GM12878 (cell line): Measurements from ENCODE around the gene SPDL1. TPM values are rescaled to one million over a fixed set of nuclear protein-coding genes. Genes with fewer than 3 reads are reported as not detected.

Experiments used
- ATAC-seq: fragments of 200-7000 bp; cut with Tn5 transposase; 3 replicates; pipeline ENCODE4 v1.9.1; 2020; ENCODE audit warnings: mild to moderate bottlenecking, moderate library complexity
- BruUV-seq: library from RNA; stranded (reverse); fragments of 400-500 nt; replicated peaks from 2 replicates; lab custom pipeline; 2021; lab: Mats Ljungman, UMichigan
- CTCF ChIA-PET: fragments of 300-600 bp; sonication (Branson Sonifier 250); formaldehyde crosslinking; extraction: SDS; loops from one replicate; lab custom pipeline; 2021; ENCODE audit warnings: inconsistent platforms; lab: Yijun Ruan, JAX
- POLR2A ChIA-PET: fragments of 350-600 bp; formaldehyde crosslinking; extraction: SDS; loops from one replicate; lab custom pipeline; 2021; ENCODE audit warnings: inconsistent platforms; lab: Charles Lee
- RAD21 ChIA-PET: fragments of 300-600 bp; sonication (Branson Sonifier 250); formaldehyde crosslinking; loops from one replicate; lab custom pipeline; 2023; ENCODE audit warnings: antibody characterized with exemption; ENCODE audit not compliant: unreplicated experiment; lab: Charles Lee
- SMC1A ChIA-PET: fragments of 300-600 bp; sonication (Branson Sonifier 250); formaldehyde crosslinking; loops from one replicate; lab custom pipeline; 2023; ENCODE audit not compliant: unreplicated experiment, uncharacterized antibody; lab: Charles Lee
- DNase-seq: peaks from one replicate; pipeline ENCODE4 v3.0.0-alpha.2; 2011; ENCODE audit warnings: low read depth, low spot score
- FAIRE-seq: peaks from 3 replicates; lab custom pipeline; 2011; peaks lifted over from hg19 to GRCh38; lab: Jason Lieb, UNC
- H2AFZ ChIP-seq: 2 replicates; pipeline ENCODE4 v1.6.0; 2011; ENCODE audit warnings: low read depth, low read length, control low read depth; ENCODE audit not compliant: control insufficient read depth
- H3K27ac ChIP-seq: 2 replicates; pipeline ENCODE4 v1.5.1; 2011; ENCODE audit warnings: control low read depth; ENCODE audit not compliant: control insufficient read depth, insufficient read depth
- H3K27me3 ChIP-seq, 2 experiments: replicated peaks in 1 of 2; 2 replicates each; pipeline versions ENCODE4 v1.6.0 to v1.6.1; 2011; ENCODE audit warnings: low read length in 1 of 2; ENCODE audit not compliant: control insufficient read depth in 2 of 2, insufficient read depth in 2 of 2
- H3K36me3 ChIP-seq, 2 experiments: 2 replicates each; pipeline ENCODE4 v1.5.1; 2011; ENCODE audit warnings: low read length in 1 of 2; ENCODE audit not compliant: control insufficient read depth in 2 of 2, insufficient read depth in 2 of 2
- H3K4me1 ChIP-seq: 2 replicates; pipeline ENCODE4 v1.6.1; 2011; ENCODE audit warnings: mild to moderate bottlenecking, low read length, moderate library complexity, mixed read lengths; ENCODE audit not compliant: control insufficient read depth, insufficient read depth
- H3K4me2 ChIP-seq: 2 replicates; pipeline ENCODE4 v1.6.0; 2011; ENCODE audit warnings: control low read depth; ENCODE audit not compliant: control insufficient read depth, insufficient read depth
- H3K4me3 ChIP-seq: fragments of 200-600 bp; sonication (generic); 2 replicates; pipeline ENCODE4 v1.5.1; 2016
- H3K79me2 ChIP-seq: 2 replicates; pipeline ENCODE4 v1.6.0; 2011; ENCODE audit warnings: low read length; ENCODE audit not compliant: control insufficient read depth, insufficient read depth
- H3K9ac ChIP-seq: 2 replicates; pipeline ENCODE4 v1.8.0; 2011; ENCODE audit warnings: low read length, control low read depth, mixed read lengths; ENCODE audit not compliant: control insufficient read depth, insufficient read depth
- H3K9me3 ChIP-seq: replicated peaks from 3 replicates; pipeline ENCODE4 v1.5.1; 2011; ENCODE audit warnings: mild to moderate bottlenecking, low read length; ENCODE audit not compliant: control insufficient read depth, insufficient read depth
- H4K20me1 ChIP-seq: 2 replicates; pipeline ENCODE4 v1.6.0; 2011; ENCODE audit not compliant: control insufficient read depth, insufficient read depth
- CBX5 ChIP-seq: sonication (generic); IDR thresholded peaks from 2 replicates; pipeline ENCODE4 v1.6.1; 2016; ENCODE audit warnings: low read depth, moderate library complexity, mild to moderate bottlenecking, inconsistent platforms
- E2F8 ChIP-seq: fragments of 450-650 bp; IDR thresholded peaks from 2 replicates; pipeline ENCODE4 v1.6.1; 2018; ENCODE audit warnings: mild to moderate bottlenecking, low read depth, moderate library complexity; ENCODE audit not compliant: partially characterized antibody
- EGR1 ChIP-seq, 2 experiments: IDR thresholded peaks; 1 replicate in 1 of 2; 2 replicates in 1 of 2; pipeline ENCODE4 v1.6.1; 2011 to 2012; ENCODE audit warnings: low read depth in 2 of 2, low read length in 2 of 2, borderline replicate concordance in 1 of 2, mild to moderate bottlenecking in 1 of 2, moderate library complexity in 1 of 2
- MEF2B ChIP-seq: fragments of 450-650 bp; IDR thresholded peaks from 2 replicates; pipeline ENCODE4 v1.6.1; 2018; ENCODE audit warnings: mild to moderate bottlenecking, moderate library complexity; ENCODE audit not compliant: partially characterized antibody, poor library complexity, severe bottlenecking
- MTA3 ChIP-seq: IDR thresholded peaks from 2 replicates; pipeline ENCODE4 v1.6.1; 2012; ENCODE audit warnings: low read length, inconsistent platforms, borderline replicate concordance
- SMAD1 ChIP-seq: fragments of 450-650 bp; IDR thresholded peaks from 2 replicates; pipeline ENCODE4 v1.6.1; 2018; ENCODE audit warnings: mild to moderate bottlenecking, low read depth; ENCODE audit not compliant: partially characterized antibody
- ZNF384 ChIP-seq: IDR thresholded peaks from 2 replicates; pipeline ENCODE4 v1.6.1; 2012; ENCODE audit warnings: low read depth, mild to moderate bottlenecking, low read length, improper control_type of control experiment, borderline replicate concordance
- WGBS: methylation state at CpG from one replicate; pipeline ENCODE4 v1.1.6; 2016; ENCODE audit warnings: low lambda C conversion rate; ENCODE audit not compliant: insufficient replicate concordance, insufficient coverage; ENCODE audit errors: missing lambda C conversion rate; 5-methylcytosine and 5-hydroxymethylcytosine counted together
- in situ Hi-C: fragments of 300-500 bp; cut with MboI; formaldehyde crosslinking; loops from 9 replicates; pipeline ENCODE4 v1.14.3; 2018; ENCODE audit warnings: mixed read lengths
- intact Hi-C: fragments of 100-400 bp; cut with micrococcal nuclease; formaldehyde crosslinking; loops from one replicate; pipeline ENCODE4 v1.14.2; 2022; ENCODE audit not compliant: unreplicated experiment
- polyA plus RNA-seq, 11 experiments: library from polyadenylated mRNA; depleted of rRNA in 4 of 11; unstranded in 6 of 11; stranded (reverse) in 5 of 11; fragments of >200 nt; fragmentation: Nextera tagmentation in 4 of 11; fragmentation: Illumina TruSeq in 1 of 11; extraction: Ambion mirVana in 4 of 11; extraction: Trizol in 1 of 11; gene quantifications; 1 replicate in 1 of 11; 2 replicates in 10 of 11; pipeline versions ENCODE4 v1.2.1 to v1.2.3, GENCODE V29; 2011 to 2016; ENCODE audit warnings: inconsistent platforms in 2 of 11, missing spikeins in 2 of 11, low read depth in 1 of 11
- total RNA-seq, 4 experiments: library from RNA; depleted of rRNA in 3 of 4; stranded (reverse); fragments of >200 nt in 3 of 4; fragmentation: Illumina TruSeq in 1 of 4; extraction: Trizol in 1 of 4; gene quantifications; 2 replicates each; pipeline versions ENCODE4 v1.2.1 to v1.2.3, GENCODE V29; 2013 to 2021
- TF ChIP-seq, protein P1 (sequence below): fragments of 150-350 bp; IDR thresholded peaks from 2 replicates; pipeline ENCODE4 v1.6.1; 2014; ENCODE audit warnings: mild to moderate bottlenecking, low read depth, low read length
- TF ChIP-seq, protein P2 (sequence below): IDR thresholded peaks from 2 replicates; pipeline ENCODE4 v1.6.1; 2012; ENCODE audit warnings: low read depth, low read length, improper control_type of control experiment

Gene SPDL1
- total and polyA plus RNA-seq, 10 of the 15 experiments (the other 5 are each of a cell fraction or from before 2014, with no cell fraction given) = 34.2 to 69.9 (median 46.0) TPM

DNA sequence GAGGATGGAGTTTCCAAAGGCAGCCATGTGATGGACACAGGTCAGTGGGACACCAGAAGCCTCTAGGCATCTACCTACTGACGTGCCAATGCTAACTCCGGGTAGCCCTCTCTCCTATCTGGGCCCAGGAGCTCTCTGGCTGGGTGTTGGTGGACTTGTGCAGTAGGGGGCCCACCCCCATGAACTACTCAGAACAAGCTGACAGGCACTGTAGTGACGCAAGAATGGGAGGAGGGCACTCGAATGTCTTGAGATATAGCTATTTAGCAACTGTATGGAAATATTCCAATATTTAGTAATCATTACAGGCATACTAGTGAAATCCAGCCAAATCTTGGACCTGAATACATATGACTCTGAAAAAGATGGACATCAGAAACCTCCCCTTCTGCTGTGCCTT is 47.8 kb downstream of the SPDL1 start:
- POLR2A ChIA-PET = interaction anchor here (0.5 to 0.6 kb wide), 2 partner anchors 23 to 418 kb away, joined by 3 read pairs; no protein-coding TSS in a partner anchor
- 0 out of 2 replicates have a peak, but pooled peaks cover 2% of the 10 kb centered on the region for H3K4me1 ChIP-seq
- DNase-seq = no peak
- TF ChIP-seq, protein P1, sequence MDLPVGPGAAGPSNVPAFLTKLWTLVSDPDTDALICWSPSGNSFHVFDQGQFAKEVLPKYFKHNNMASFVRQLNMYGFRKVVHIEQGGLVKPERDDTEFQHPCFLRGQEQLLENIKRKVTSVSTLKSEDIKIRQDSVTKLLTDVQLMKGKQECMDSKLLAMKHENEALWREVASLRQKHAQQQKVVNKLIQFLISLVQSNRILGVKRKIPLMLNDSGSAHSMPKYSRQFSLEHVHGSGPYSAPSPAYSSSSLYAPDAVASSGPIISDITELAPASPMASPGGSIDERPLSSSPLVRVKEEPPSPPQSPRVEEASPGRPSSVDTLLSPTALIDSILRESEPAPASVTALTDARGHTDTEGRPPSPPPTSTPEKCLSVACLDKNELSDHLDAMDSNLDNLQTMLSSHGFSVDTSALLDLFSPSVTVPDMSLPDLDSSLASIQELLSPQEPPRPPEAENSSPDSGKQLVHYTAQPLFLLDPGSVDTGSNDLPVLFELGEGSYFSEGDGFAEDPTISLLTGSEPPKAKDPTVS = no peak
- TF ChIP-seq EGR1 (IDR thresholded peaks at IDR 0.05; ENCODE audit: borderline replicate concordance in 1 of 2, low read depth in 2 of 2, low read length in 2 of 2) (no peak), SMAD1 (no peak)
- TF ChIP-seq, all 136 proteins: peak for 0
- Histone ChIP-seq H3K9me3 (no peaks in the 10 kb centered on the region; the same call in 2 of the 3 replicates), H3K4me3 (no peak overlapping the region), H4K20me1 (no peaks in the 10 kb centered on the region), H3K36me3 (no peaks in the 10 kb centered on the region), H3K9ac (no peak overlapping the region), H3K79me2 (no peaks in the 10 kb centered on the region), H3K4me2 (no peak overlapping the region), H3K27me3 (no peaks in the 10 kb centered on the region), H2AFZ (no peak overlapping the region), H3K27ac (no peak overlapping the region)
- in situ Hi-C loops (no loop called here), intact Hi-C loops (no loop called here)
- no TSS peak for BruUV-seq
- 58% methylated on average over 4 of the region's 4 CpGs for WGBS
- ChIA-PET CTCF (interaction anchor here (1.1 kb wide), 2 partner anchors 49 to 349 kb away, joined by 3 to 4 read pairs; partner anchors contain the start of gene INSYN2B), RAD21 (no interaction called here), SMC1A (interaction anchor here (0.7 to 0.9 kb wide), 2 partner anchors 22 to 40 kb away, joined by 3 read pairs; no protein-coding TSS in a partner anchor)
- no peak for FAIRE-seq
- ATAC-seq = no peak

GRCh38 chr5:169632946-169633345 is 49.4 kb downstream of the SPDL1 start:
- Histone ChIP-seq H4K20me1 (no peaks in the 10 kb centered on the region), H3K36me3 (no peaks in the 10 kb centered on the region), H3K4me3 (no peak overlapping the region), H3K4me2 (no peak overlapping the region), H3K27me3 (no peaks in the 10 kb centered on the region), H2AFZ (no peak overlapping the region), H3K4me1 (peaks cover 7% of the 10 kb centered on the region; the same call in 1 of the 2 replicates), H3K79me2 (peaks cover 14% of the 10 kb centered on the region), H3K27ac (no peak overlapping the region), H3K9ac (no peak overlapping the region), H3K9me3 (no peaks in the 10 kb centered on the region; the same call in 2 of the 3 replicates)
- 100% methylated on average over 1 of the region's 1 CpG for WGBS
- ChIA-PET CTCF (no interaction called here), POLR2A (interaction anchor here (0.6 kb wide), 1 partner anchor 259 kb away, joined by 3 read pairs; no protein-coding TSS in a partner anchor), SMC1A (no interaction called here), RAD21 (no interaction called here)
- FAIRE-seq (no peak), ATAC-seq (no peak), DNase-seq (no peak)
- in situ Hi-C loops (no loop called here), intact Hi-C loops (no loop called here)
- no TSS peak for BruUV-seq
- TF ChIP-seq ZNF384 (no peak), CBX5 (no peak), MEF2B (no peak), MTA3 (no peak), E2F8 (no peak)
- TF ChIP-seq, protein P2, sequence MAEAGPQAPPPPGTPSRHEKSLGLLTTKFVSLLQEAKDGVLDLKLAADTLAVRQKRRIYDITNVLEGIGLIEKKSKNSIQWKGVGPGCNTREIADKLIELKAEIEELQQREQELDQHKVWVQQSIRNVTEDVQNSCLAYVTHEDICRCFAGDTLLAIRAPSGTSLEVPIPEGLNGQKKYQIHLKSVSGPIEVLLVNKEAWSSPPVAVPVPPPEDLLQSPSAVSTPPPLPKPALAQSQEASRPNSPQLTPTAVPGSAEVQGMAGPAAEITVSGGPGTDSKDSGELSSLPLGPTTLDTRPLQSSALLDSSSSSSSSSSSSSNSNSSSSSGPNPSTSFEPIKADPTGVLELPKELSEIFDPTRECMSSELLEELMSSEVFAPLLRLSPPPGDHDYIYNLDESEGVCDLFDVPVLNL = no peak
